Endothelial cell of umbilical vein (primary cell): ENCODE results near the gene BCAP31. TPM values are rescaled to one million over a fixed set of nuclear protein-coding genes. Genes with fewer than 3 reads are reported as not detected.

Experiments
- BruUV-seq: library from RNA; stranded (reverse); fragments of 400-500 nt; replicated peaks from 2 replicates; lab custom pipeline; 2021; lab: Mats Ljungman, UMichigan
- CTCF ChIA-PET: fragments of 300-600, 350-600 bp; sonication (Branson Sonifier 250); formaldehyde crosslinking; loops from one replicate; lab custom pipeline; 2021; ENCODE audit warnings: antibody characterized with exemption, inconsistent platforms; lab: Charles Lee
- POLR2A ChIA-PET: fragments of 300-600, 350-600 bp; sonication (Branson Sonifier 250); formaldehyde crosslinking; loops from one replicate; lab custom pipeline; 2021; ENCODE audit warnings: antibody characterized with exemption, inconsistent platforms; lab: Charles Lee
- DNase-seq: peaks from one replicate; pipeline ENCODE4 v3.0.0-alpha.2; 2011; ENCODE audit warnings: low read depth, low spot score
- FAIRE-seq: peaks from 2 replicates; lab custom pipeline; 2011; peaks lifted over from hg19 to GRCh38; lab: Jason Lieb, UNC
- H2AFZ ChIP-seq: 2 replicates; pipeline ENCODE4 v1.6.0; 2012; ENCODE audit warnings: low read depth, low read length, control low read depth, inconsistent platforms
- H3K27ac ChIP-seq: 2 replicates; pipeline ENCODE4 v1.5.1; 2011; ENCODE audit warnings: low read depth, mild to moderate bottlenecking, control low read depth, low read length, moderate library complexity; ENCODE audit not compliant: insufficient read depth
- H3K27me3 ChIP-seq, 2 experiments: 2 replicates each; pipeline versions ENCODE4 v1.6.0 to v1.6.1; 2011; ENCODE audit warnings: low read length in 2 of 2, mixed read lengths in 1 of 2; ENCODE audit not compliant: control insufficient read depth in 2 of 2, insufficient read depth in 2 of 2
- H3K36me3 ChIP-seq, 2 experiments: 2 replicates in 1 of 2; 3 replicates in 1 of 2; pipeline ENCODE4 v1.5.1; 2011; ENCODE audit warnings: low read length in 2 of 2, mild to moderate bottlenecking in 1 of 2, moderate library complexity in 1 of 2; ENCODE audit not compliant: control insufficient read depth in 2 of 2, insufficient read depth in 2 of 2; ENCODE audit errors: extremely low read depth in 1 of 2
- H3K4me1 ChIP-seq: 3 replicates; pipeline ENCODE4 v1.5.1; 2011; ENCODE audit warnings: mild to moderate bottlenecking, low read length; ENCODE audit not compliant: control insufficient read depth, insufficient read depth; ENCODE audit errors: extremely low read depth
- H3K4me2 ChIP-seq: 2 replicates; pipeline ENCODE4 v1.6.1; 2011; ENCODE audit warnings: low read length, control low read depth, mixed read lengths; ENCODE audit not compliant: insufficient read depth
- H3K4me3 ChIP-seq, 3 experiments: fragments of 200-600 bp in 1 of 3; sonication (generic), shearing (Covaris generic) in 1 of 3; replicated peaks in 1 of 3; 2 replicates each; pipeline ENCODE4 v1.5.1; 2011 to 2016; ENCODE audit warnings: control low read depth in 3 of 3, low read length in 3 of 3, mild to moderate bottlenecking in 2 of 3, inconsistent platforms in 1 of 3, low read depth in 1 of 3, moderate library complexity in 1 of 3; ENCODE audit not compliant: insufficient read depth in 1 of 3
- H3K79me2 ChIP-seq: 2 replicates; pipeline ENCODE4 v1.6.0; 2012; ENCODE audit warnings: low read length, inconsistent platforms; ENCODE audit not compliant: control insufficient read depth, insufficient read depth
- H3K9ac ChIP-seq: replicated peaks from 2 replicates; pipeline ENCODE3; 2011; ENCODE audit warnings: low read length, control low read depth; ENCODE audit not compliant: insufficient read depth; ENCODE audit errors: extremely low read depth
- H3K9me1 ChIP-seq: replicated peaks from 3 replicates; pipeline ENCODE4 v1.6.0; 2011; ENCODE audit warnings: mild to moderate bottlenecking, low read length; ENCODE audit not compliant: control insufficient read depth, insufficient read depth; ENCODE audit errors: extremely low read depth
- H3K9me3 ChIP-seq: replicated peaks from 2 replicates; pipeline ENCODE4 v1.5.1; 2012; ENCODE audit warnings: low read length, inconsistent platforms; ENCODE audit not compliant: control insufficient read depth, insufficient read depth
- H4K20me1 ChIP-seq: replicated peaks from 2 replicates; pipeline ENCODE3; 2011; ENCODE audit warnings: mild to moderate bottlenecking, low read length; ENCODE audit not compliant: control insufficient read depth, insufficient read depth; ENCODE audit errors: extremely low read depth
- EZH2 ChIP-seq: IDR thresholded peaks from 2 replicates; pipeline ENCODE4 v1.6.1; 2012; ENCODE audit warnings: borderline replicate concordance, low read depth, mild to moderate bottlenecking, moderate library complexity, low read length, inconsistent platforms; ENCODE audit not compliant: severe bottlenecking
- FOS ChIP-seq: IDR thresholded peaks from 2 replicates; pipeline ENCODE4 v1.6.1; 2011; ENCODE audit warnings: mild to moderate bottlenecking, low read length, moderate library complexity, borderline replicate concordance; ENCODE audit not compliant: insufficient read depth
- GATA2 ChIP-seq: IDR thresholded peaks from 2 replicates; pipeline ENCODE4 v1.7.0; 2011; ENCODE audit warnings: low read depth, mild to moderate bottlenecking, moderate library complexity, mixed read lengths, low read length; ENCODE audit not compliant: insufficient read length, insufficient read depth
- JUN ChIP-seq: IDR thresholded peaks from 2 replicates; pipeline ENCODE4 v1.6.1; 2011; ENCODE audit warnings: borderline replicate concordance, low read depth; ENCODE audit not compliant: insufficient read length, insufficient read depth
- MAX ChIP-seq: IDR thresholded peaks from 2 replicates; pipeline ENCODE4 v1.6.1; 2011; ENCODE audit not compliant: insufficient read depth, insufficient read length
- MYC ChIP-seq: IDR thresholded peaks from one replicate; pipeline ENCODE4 v1.6.1; 2011; ENCODE audit warnings: mild to moderate bottlenecking, low read depth, low read length
- POLR2A ChIP-seq: IDR thresholded peaks from 2 replicates; pipeline ENCODE4 v1.6.1; 2012; ENCODE audit warnings: low read depth, mild to moderate bottlenecking, control low read depth, low read length
- POLR2AphosphoS5 ChIP-seq: IDR thresholded peaks from 2 replicates; pipeline ENCODE4 v1.6.1; 2012; ENCODE audit warnings: low read depth, mild to moderate bottlenecking, control low read depth, low read length, moderate library complexity; ENCODE audit not compliant: insufficient read depth
- dilution Hi-C: fragments of 300-500 bp; cut with MboI; formaldehyde crosslinking; loops from one replicate; pipeline ENCODE4 v1.15.0; 2019; ENCODE audit warnings: low sequenced_read_pairs; ENCODE audit not compliant: extremely low pct_ligation_motif_present
- intact Hi-C: fragments of 100-400 bp; cut with micrococcal nuclease; formaldehyde crosslinking; loops from one replicate; pipeline ENCODE4 v1.10.0; 2022
- polyA plus RNA-seq, 4 experiments: library from polyadenylated mRNA; depleted of rRNA in 3 of 4; stranded (reverse) in 3 of 4; unstranded in 1 of 4; fragments of >200 nt; gene quantifications; 2 replicates each; pipeline versions ENCODE4 v1.2.1 to v1.2.3, GENCODE V29; 2011 to 2012; ENCODE audit warnings: missing spikeins in 1 of 4
- total RNA-seq: library from RNA; stranded (reverse); gene quantifications from 2 replicates; pipeline ENCODE4 v1.2.3, GENCODE V29; 2021
- TF ChIP-seq, protein P1 (sequence below), 2 donors: IDR thresholded peaks; 1 replicate in 1 of 2; 2 replicates in 1 of 2; pipeline ENCODE4 v1.5.1; 2011; ENCODE audit warnings: low read length in 2 of 2, mild to moderate bottlenecking in 2 of 2, moderate library complexity in 2 of 2, control low read depth in 1 of 2, inconsistent platforms in 1 of 2, low read depth in 1 of 2; ENCODE audit not compliant: insufficient read depth in 1 of 2; ENCODE audit errors: extremely low read depth in 1 of 2

The BCAP31 gene
- total and polyA plus RNA-seq, 2 donors (not counting 3 experiments of a cell fraction or from before 2014, with no cell fraction given) = 169 to 203 TPM

GRCh38 chrX:153769158-153769864 is 45.1 kb upstream of the BCAP31 start:
- Histone ChIP-seq H3K9me1 (no peaks in the 10 kb centered on the region), H3K9ac (no peak overlapping the region), H2AFZ (no peak overlapping the region), H3K4me3 (no peak overlapping the region), H3K9me3 (no peaks in the 10 kb centered on the region), H3K79me2 (no peaks in the 10 kb centered on the region), H3K4me1 (peaks cover 19% of the 10 kb centered on the region), H3K27ac (no peak overlapping the region), H3K36me3 (peaks cover 0 to 17% of the 10 kb centered on the region in 2 experiments), H3K4me2 (no peak overlapping the region), H4K20me1 (no peaks in the 10 kb centered on the region), H3K27me3 (no peaks in the 10 kb centered on the region)
- intact Hi-C loops (loop anchor here (10.0 kb wide), 1 partner anchor 275 kb away; no protein-coding TSS in a partner anchor), dilution Hi-C loops (no loop called here)
- TF ChIP-seq EZH2 = no peak
- TF ChIP-seq FOS = no peak
- TF ChIP-seq, protein P1, sequence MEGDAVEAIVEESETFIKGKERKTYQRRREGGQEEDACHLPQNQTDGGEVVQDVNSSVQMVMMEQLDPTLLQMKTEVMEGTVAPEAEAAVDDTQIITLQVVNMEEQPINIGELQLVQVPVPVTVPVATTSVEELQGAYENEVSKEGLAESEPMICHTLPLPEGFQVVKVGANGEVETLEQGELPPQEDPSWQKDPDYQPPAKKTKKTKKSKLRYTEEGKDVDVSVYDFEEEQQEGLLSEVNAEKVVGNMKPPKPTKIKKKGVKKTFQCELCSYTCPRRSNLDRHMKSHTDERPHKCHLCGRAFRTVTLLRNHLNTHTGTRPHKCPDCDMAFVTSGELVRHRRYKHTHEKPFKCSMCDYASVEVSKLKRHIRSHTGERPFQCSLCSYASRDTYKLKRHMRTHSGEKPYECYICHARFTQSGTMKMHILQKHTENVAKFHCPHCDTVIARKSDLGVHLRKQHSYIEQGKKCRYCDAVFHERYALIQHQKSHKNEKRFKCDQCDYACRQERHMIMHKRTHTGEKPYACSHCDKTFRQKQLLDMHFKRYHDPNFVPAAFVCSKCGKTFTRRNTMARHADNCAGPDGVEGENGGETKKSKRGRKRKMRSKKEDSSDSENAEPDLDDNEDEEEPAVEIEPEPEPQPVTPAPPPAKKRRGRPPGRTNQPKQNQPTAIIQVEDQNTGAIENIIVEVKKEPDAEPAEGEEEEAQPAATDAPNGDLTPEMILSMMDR (IDR thresholded peaks at IDR 0.05; ENCODE audit: extremely low read depth in 1 of 2, insufficient read depth in 1 of 2, low read depth in 1 of 2, low read length in 2 of 2) = no peak
- no peak for TF ChIP-seq MYC
- no peak for TF ChIP-seq JUN
- TF ChIP-seq POLR2A = no peak
- no peak for TF ChIP-seq MAX
- TF ChIP-seq POLR2AphosphoS5 = no peak
- TF ChIP-seq GATA2 = no peak
- FAIRE-seq (no peak), DNase-seq (no peak)
- no TSS peak for BruUV-seq
- ChIA-PET CTCF (no interaction called here), POLR2A (no interaction called here)
